Stimulated activated CD8-positive, alpha-beta memory T cell treated with anti-CD3 and anti-CD28 coated beads, Interleukin-4, amount 100 ng/mL, for 4 hours (primary cell): ENCODE measurements around the gene TGFA.
"Not testable (repeated sequence)": the region's sequence is repeated elsewhere in the genome, so short reads cannot be mapped to it uniquely, and the experiment has no call there.

Experiments used
- DNase-seq, 2 donors: peaks; one replicate each; pipeline ENCODE4 v3.0.0-alpha.2; 2020; ENCODE audit warnings: low read depth in 2 of 2, low spot score in 1 of 2

The TGFA gene

GRCh38 chr2:70466647-70467046 is 87.0 kb downstream of the TGFA start:
- DNase-seq: not testable (repeated sequence)

- DNase-seq: no peak
These were observed 89.6 kb downstream of the TGFA start for GRCh38 chr2:70463997-70464396.

- no peak for DNase-seq
These were observed 90.0 kb downstream of the TGFA start for GRCh38 chr2:70463581-70463980.

- DNase-seq: no peak
These were observed 91.4 kb downstream of the TGFA start for GRCh38 chr2:70461981-70462876.

- DNase-seq: no peak
These were observed 92.2 kb downstream of the TGFA start for GRCh38 chr2:70461414-70461813.

- DNase-seq: no peak
These were observed 93.3 kb downstream of the TGFA start for GRCh38 chr2:70460333-70460732.

GRCh38 chr2:70458661-70459060 is 95.0 kb downstream of the TGFA start:
- DNase-seq: no peak

GRCh38 chr2:70456585-70457495 is 96.8 kb downstream of the TGFA start:
- no peak for DNase-seq

- no peak for DNase-seq
These were observed 98.6 kb downstream of the TGFA start for GRCh38 chr2:70454936-70455544.

GRCh38 chr2:70450641-70451250 is 102.9 kb downstream of the TGFA start:
- DNase-seq: no peak

GRCh38 chr2:70448041-70448440 is 105.6 kb downstream of the TGFA start:
- DNase-seq: no peak

- no peak for DNase-seq
These were observed 109.9 kb downstream of the TGFA start for GRCh38 chr2:70443726-70444125.

- no peak for DNase-seq
These were observed 110.6 kb downstream of the TGFA start for GRCh38 chr2:70443078-70443465.

GRCh38 chr2:70442301-70443077 is 111.1 kb downstream of the TGFA start:
- DNase-seq: no peak

GRCh38 chr2:70440621-70441020 is 113.0 kb downstream of the TGFA start:
- no peak for DNase-seq

- DNase-seq: no peak
These were observed 118.5 kb downstream of the TGFA start for GRCh38 chr2:70435138-70435537.

GRCh38 chr2:70433315-70433714 is 120.3 kb downstream of the TGFA start:
- no peak for DNase-seq

GRCh38 chr2:70431716-70432347 is 121.8 kb downstream of the TGFA start:
- DNase-seq: no peak

GRCh38 chr2:70426341-70426740 is 127.3 kb downstream of the TGFA start:
- no peak for DNase-seq
